ENCODE data around the gene PXK.

PXK gene

DNA sequence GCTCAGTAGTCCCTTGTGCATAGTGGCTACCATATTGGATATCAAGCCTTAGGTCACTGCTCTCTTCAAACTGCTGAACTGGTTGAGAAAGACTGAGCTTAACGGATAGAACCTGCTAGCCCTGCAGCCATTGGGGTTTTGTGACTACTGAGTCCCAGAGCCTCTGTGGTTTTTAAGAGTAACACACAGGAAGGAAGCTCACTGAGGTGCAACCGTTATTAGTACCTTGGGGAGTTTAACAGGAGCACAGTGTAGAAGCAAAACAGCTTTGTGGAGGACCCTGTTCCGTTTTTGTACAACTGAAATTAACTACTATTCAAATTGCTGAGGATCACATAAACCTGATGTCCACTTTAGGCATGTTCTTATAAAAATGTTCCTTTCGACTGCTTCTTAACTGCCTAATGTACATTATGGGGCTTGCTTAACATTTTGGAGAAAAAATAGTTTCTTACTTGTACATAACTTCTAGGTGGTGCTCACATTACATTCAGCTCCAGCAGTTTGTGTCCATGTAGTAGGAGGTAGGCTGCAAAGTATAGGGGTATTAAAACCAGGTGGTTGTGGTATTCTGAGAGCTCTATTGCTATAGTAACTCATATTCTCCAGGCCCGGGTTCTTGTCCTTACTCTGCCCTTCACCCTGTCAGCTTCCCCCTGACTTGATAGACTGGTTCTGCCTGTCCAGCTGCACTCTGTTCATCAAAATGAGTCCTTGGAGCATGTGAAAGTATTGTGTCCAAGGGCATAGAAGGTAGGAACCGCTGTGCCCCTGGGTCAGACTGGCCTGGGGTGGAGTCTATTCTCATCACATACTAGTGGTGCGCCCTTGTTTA is 17.3 kb downstream of the PXK start:
- DNase-seq: no peak

- DNase-seq: no peak
These were observed 17.9 kb downstream of the PXK start for GRCh38 chr3:58350627-58351013.

GRCh38 chr3:58351920-58352319 is 19.2 kb downstream of the PXK start:
- no peak for DNase-seq

DNA sequence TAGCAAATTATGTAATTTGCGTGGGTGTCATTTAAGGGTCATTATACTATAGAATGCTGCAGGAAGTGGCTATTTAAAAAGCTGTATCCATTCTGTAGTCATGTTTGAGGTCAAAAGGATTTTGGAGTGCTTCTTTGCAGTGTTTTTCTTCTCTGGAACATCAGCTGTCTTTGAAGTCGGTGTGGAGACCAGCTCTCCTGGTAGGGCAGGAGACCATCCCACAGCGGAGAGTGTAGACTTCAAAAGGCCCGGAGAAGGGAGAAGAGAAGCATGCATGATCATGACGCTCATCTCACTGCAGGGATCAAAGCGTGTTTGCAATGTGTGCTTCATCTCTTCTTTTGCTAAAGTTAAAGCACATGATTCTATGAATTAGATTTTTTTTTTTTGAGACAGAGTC is 19.9 kb downstream of the PXK start:
- DNase-seq: no peak

- DNase-seq: no peak
These were observed 21.2 kb downstream of the PXK start for GRCh38 chr3:58353722-58354553.

DNA sequence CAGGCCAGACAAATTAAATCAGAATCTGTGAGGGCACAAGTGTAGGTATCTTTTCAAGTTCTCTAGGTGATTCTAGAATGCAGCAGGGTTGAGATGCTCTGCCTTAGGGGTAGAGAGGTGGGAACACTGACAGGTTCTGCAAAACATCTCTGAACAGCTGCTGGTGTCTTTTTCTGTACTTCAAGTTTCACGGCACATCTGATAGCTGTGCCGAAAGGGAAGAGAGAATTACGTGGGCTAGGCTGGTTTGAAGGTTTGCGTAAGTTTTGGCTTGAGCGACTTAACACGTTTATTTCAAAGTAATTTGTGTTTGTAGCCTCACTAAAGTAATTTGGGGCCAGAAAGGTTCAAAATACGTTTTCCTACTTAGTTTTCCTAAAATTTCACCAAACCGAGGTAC is 22.5 kb downstream of the PXK start:
- no peak for DNase-seq

DNA sequence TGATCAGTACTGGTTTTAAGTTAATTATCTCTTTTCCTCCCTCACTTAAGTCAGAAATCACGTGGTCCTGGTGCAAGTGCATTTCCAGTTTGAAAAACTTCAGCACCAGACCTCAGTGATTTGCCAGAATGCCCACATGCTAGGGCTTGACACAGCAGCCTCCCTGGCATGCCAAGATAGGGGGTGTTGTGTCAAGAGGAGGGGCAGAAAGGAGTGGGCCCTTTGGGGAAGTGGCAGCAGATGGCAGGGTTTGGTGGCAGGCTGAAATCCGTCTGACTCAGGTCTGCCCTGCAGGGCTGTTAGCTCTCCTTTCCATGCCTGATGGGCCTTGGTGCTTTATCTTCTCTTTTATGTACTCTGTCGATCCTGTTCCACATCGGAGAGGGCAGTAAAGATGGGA is 23.4 kb downstream of the PXK start:
- DNase-seq: no peak

- DNase-seq: no peak
These were observed 24.7 kb downstream of the PXK start for GRCh38 chr3:58357402-58357801.

DNA sequence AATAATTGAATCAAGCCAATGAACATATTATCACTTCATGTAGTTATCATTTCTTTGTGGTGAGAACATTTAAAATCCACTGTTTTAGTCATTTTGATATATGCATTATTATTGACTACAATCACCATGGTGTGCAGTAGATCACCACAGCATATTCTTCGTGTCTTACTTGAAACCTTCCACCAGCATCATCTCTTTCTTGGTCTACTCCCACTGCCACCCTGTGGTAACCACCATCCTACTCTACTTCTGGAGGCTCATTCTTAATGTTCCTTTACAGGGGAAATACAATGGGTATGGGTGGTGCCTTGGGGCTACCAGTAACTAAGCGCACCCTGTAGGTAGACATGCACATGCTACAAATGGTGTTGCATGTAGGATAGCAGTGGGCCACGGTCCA is 25.4 kb downstream of the PXK start:
- no peak for DNase-seq

DNA sequence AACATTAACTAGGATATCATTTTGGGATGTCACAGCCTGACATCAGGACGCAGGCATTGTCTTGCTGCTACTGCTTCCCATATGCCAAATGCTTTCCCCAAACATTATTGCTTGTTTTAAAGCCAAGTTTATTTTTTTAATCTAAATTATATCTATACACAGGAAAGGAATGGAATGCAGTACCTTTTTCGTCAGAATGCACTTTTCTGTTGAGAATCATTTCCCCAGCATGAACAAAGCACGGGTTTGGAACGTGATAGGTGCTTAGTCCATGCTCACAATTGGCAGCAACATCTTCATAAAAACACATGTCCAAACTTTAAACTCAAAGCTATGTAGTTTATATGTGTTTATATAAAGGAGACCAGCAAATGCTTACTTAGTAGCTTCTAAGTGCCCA is 26.1 kb downstream of the PXK start:
- no peak for DNase-seq

DNA sequence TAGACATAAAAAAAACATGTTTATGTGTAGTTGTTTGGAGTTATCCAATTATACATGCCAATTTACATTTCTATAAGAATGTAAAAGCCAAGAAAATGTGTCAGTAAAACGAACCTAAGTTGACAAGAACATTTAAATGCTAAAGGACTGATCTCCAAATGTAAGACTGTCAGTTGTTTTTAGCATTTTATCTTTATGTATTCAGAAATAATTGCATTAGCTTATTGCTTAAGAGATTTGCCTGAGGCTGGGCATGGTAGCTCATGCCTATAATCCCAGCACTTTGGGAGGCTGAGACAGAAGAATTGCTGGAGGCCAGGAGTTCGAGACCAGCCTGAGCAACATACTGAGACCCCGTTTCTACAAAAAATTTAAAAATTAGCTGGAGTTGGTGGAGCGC is 26.9 kb downstream of the PXK start:
- no peak for DNase-seq

DNA sequence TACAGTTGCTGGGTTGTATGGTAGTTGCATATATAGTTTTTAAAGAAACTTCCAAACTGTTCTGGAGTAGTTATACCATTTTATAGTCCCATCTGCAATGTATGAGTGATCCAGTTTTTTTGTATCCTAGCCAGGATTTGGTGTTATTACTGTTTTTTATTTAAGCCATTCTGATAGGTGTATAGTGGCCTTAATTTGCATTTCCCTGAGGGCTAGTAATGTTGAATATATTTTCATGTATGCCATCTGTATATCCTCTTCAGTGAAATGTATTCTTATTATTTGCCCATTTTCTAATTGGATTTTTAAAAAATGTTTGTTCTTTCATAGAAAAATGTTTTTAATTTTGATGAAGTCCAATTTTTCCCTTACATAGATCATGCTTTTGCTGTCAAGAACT is 29.2 kb downstream of the PXK start:
- no peak for DNase-seq

- no peak for DNase-seq
These were observed 34.0 kb downstream of the PXK start for GRCh38 chr3:58366699-58367098.

GRCh38 chr3:58369038-58369437 is 36.3 kb downstream of the PXK start:
- DNase-seq: no peak

DNA sequence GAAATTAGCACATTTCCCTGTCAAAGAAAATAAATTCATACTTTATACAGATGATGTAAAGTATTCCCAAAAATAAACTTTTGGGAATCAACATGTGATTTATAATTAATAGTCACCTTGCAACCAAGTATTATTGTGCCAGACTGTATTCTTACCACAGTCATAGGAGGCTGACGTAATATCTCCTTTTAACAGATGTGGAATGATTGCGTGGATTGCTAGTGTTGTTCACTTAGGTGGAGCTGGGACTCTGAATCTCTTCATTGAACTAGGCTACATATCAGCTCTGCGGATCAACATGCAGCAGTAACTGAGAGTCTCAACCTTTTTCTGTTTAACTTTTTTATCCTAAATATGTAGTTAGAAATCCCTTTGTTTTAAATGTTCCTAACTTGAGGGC is 37.2 kb downstream of the PXK start:
- DNase-seq: no peak

DNA sequence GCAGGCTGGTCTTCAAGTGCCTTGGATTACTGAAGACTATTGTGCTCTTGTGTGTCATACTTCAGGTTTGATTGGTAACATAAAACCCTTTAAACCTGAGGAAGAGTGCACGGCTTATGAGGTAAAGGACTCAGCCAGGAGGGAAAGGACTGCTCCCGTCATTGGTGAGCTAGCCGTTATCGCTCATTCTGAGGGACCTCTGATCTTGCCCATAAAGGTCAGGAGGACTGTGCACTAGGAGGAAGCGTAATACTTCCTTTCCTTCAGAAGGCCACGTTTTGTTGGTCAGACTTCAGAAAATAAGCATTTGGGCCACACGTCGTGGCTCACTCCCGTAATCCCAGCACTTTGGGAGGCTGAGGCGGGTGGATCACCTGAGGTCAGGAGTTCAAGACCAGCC is 37.7 kb downstream of the PXK start:
- DNase-seq: no peak

DNA sequence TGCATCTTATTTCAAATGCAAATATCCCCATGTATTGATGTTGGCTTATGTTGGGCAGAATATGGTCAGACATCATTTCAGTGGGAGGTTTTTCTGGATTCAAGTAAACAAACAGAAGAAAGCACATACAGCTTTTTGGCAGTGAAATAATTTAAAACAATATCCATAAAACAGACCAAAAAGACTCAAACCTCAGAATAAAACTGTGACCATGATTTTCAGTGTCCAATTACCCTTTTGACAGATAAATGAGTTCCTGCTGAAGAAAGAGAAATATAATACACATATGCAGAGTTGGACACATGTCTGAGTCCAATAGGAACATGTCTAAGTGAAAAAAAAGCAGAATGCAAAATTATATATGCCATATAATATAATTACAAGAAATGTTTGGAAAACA is 39.1 kb downstream of the PXK start:
- DNase-seq: no peak

- DNase-seq: no peak
These were observed 42.6 kb downstream of the PXK start for GRCh38 chr3:58375254-58375653.

DNA sequence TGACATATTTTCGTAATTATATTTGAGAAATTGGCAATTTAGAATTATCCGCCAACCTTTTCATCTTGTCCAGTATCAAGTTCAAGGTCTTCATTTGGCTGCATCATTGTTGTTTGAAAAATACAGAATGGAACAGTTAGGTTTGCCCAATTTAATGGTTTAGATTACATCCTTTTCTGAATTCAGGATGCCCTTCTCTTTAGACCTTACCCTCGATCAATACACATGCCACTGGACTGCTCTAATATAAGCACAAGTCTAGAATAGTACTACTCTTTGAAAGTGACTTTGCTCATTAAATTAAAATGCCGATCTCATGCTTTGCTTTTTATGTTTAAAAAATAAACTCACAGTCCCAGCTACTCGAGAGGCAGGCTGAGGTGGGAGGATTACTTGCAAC is 44.5 kb downstream of the PXK start:
- DNase-seq: no peak

DNA sequence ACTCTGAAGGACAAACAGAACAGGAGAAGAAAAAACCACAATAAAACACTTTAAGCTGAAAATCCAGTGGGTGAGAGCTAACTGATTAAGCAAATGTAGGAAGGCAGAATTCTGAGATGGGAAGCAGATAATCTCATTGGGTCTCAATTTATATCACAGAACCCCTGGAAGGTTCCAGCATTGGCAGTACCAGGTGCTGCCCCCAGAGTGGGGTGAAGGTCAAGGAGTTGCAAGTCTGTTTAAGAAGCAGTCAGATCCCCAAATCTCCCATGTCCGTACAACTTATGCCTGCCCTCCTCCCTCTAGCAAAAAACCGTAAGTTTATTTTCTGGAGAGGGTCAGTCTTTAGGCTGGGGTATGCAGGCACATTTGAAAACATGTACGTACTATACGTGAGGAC is 45.1 kb downstream of the PXK start:
- DNase-seq: no peak

DNA sequence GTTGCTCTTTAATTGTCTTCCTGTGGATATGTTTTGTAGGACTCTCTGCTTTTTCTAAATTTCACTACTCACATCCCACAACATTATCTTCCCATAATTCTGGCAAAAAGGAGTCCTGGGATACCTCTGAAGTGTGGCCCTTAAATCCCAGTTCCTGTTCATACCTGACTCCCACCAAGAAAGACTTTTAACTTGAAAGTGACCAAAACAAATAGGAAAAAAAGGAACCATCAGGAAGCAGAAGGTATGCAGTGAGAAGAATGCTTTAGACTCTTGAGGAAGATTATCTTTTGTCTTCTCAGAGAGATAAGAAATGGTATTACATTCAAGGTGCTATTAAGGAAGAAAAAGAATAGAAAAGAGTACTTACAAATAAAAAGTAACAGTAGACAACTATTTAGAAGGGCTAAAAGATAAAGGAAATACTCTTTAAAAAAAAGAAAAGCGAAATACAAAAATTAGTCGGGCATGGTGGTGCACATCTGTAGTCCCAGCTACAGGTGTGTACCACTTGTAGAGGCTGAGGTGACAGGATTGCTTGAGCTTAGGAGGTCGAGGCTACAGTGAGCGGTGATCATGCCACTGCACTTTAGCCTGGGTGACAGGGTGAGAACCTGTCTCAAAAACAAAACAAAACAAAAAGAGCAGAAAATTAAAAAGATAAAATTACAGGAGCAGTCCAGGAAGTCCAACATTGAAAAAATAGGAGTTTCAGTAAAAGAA is 46.8 kb downstream of the PXK start:
- no peak for DNase-seq

GRCh38 chr3:58383476-58383875 is 50.8 kb downstream of the PXK start:
- DNase-seq: no peak

DNA sequence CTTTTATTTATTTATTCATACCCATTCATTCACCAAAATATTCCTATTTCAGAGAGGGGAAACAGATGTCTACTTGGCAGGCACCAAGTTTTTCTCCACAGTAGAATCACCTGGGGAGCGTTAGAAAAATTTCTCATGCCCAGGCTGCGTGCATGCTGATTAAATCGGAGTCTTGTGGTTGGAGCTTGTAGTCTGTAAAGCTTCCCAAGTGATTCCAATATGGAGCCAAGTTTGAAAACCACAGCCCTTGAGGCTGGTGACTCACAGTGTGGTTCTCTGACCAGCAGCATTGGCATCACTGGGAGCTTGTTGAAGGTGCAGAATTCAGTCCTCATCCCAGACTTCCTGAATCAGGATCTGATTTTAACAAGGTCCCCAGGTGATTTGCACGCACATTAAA is 51.2 kb downstream of the PXK start:
- DNase-seq: no peak
